ENCODE measurements around the gene PPP1R9A.

- no peak for TF ChIP-seq CTCF (IDR thresholded peaks at IDR 0.05)
- no peak for TF ChIP-seq POLR2A (IDR thresholded peaks at IDR 0.05)
Observed at GRCh38 chr7:95097291-95097690, 189.9 kb downstream of the PPP1R9A start.
